ENCODE results near the gene HNRNPC. TPM values are rescaled to one million over a fixed set of nuclear protein-coding genes. Genes with fewer than 3 reads are reported as not detected.
"Not testable (repeated sequence)": the region's sequence is repeated elsewhere in the genome, so short reads cannot be mapped to it uniquely, and the experiment has no call there.

Gene HNRNPC
- total RNA-seq, 4 donors from 2014 or later: 380 to 454 (median 419) TPM

DNA sequence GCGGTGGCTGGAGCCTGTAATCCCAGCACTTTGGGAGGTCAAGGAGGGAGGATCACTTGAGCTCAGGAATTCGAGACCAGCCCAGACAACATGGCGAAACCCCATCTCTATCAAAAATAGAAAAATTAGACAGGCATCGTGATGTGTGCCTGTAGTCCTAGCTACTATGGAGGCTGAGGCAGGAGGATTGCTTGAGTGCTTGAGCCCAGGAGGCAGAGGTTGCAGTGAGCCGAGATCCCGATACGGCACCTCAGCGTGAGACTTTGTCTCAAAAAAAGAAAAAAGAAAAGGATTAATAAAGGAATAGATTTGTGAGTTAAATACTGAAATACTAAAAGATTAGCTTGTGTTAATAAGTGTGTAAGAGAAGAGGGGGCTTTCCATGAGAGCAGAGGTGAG is 40.0 kb upstream of the HNRNPC start:
- H3K27me3 ChIP-seq: no peaks in the 10 kb centered on the region
- intact Hi-C loops (cut with DNase I): no loop called here
- no peak overlapping the region for H3K4me3 ChIP-seq (replicated peaks in 1 of 3)
- 75 to 78% methylated on average over 8 of the region's 8 CpGs for WGBS, 2 donors
- no peaks in the 10 kb centered on the region for H3K9me3 ChIP-seq
- TF ChIP-seq CTCF (IDR thresholded peaks at IDR 0.05): no peak
- peaks cover 0 to 4% of the 10 kb centered on the region in 2 donors for H3K4me1 ChIP-seq
- no peak overlapping the region for H3K27ac ChIP-seq
- H3K36me3 ChIP-seq: no peaks in the 10 kb centered on the region
- no peak for DNase-seq

- Histone ChIP-seq H3K4me1 (peaks cover 0 to 4% of the 10 kb centered on the region in 2 donors), H3K4me3 (replicated peaks in 1 of 3) (peak overlapping the region in 2 of 3 donors; percentile 25 to 26), H3K27ac (no peak overlapping the region), H3K27me3 (no peaks in the 10 kb centered on the region), H3K9me3 (no peaks in the 10 kb centered on the region), H3K36me3 (no peaks in the 10 kb centered on the region)
- TF ChIP-seq POLR2A (IDR thresholded peaks at IDR 0.05) (peak in 1 of 2 donors; percentile 75), CTCF (IDR thresholded peaks at IDR 0.05) (no peak)
- intact Hi-C loops (cut with DNase I): no loop called here
- DNase-seq: peak; percentile 86 to 88
- 4 to 5% methylated on average over 16 of the region's 16 CpGs for WGBS, 2 donors
These were observed 39.4 kb upstream of the HNRNPC start for GRCh38 chr14:21308479-21309237.

DNA sequence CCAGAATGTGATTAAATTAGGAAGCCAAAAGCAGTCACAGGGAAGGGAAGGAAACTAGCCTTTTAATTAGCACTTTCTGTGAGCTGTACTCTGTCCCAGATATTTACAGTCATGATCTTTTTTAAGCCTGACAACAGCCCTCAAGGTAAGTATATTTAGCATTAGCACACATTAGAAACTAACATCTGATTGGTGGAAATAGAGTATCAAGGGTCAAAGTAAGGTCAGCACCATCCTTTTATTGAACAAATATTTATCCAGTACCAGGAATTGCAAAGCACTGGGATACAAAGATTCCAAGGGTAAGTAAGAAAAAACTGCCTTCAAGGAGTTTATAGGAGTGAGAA is 38.9 kb upstream of the HNRNPC start:
- intact Hi-C loops (cut with DNase I): no loop called here
- Histone ChIP-seq H3K27ac (no peak overlapping the region), H3K9me3 (no peaks in the 10 kb centered on the region), H3K4me3 (replicated peaks in 1 of 3) (peak overlapping the region in 1 of 3 donors; percentile 25), H3K4me1 (peaks cover 0 to 4% of the 10 kb centered on the region in 2 donors), H3K36me3 (no peaks in the 10 kb centered on the region), H3K27me3 (no peaks in the 10 kb centered on the region)
- no peak for DNase-seq
- TF ChIP-seq POLR2A (IDR thresholded peaks at IDR 0.05): no peak

DNA sequence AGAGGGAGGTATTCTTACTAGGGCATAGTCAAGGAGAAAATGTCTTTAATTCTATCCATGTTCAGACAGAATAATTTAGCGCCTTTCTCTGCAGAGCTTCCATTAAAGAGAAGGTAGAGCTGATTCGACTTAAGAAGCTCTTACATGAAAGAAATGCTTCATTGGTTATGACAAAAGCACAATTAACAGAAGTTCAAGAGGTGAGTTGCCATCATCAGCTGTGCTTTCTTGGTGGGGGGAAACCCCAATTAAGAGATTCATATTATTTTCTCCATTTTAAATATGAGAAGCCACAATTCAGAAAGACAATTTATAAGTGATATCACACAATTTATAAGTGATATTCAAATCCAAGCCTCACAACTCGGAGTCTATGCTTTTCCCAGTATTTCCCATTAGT is 38.4 kb upstream of the HNRNPC start:
- Histone ChIP-seq H3K27me3 (no peaks in the 10 kb centered on the region), H3K36me3 (no peaks in the 10 kb centered on the region), H3K4me1 (peaks cover 0 to 4% of the 10 kb centered on the region in 2 donors), H3K9me3 (no peaks in the 10 kb centered on the region), H3K4me3 (replicated peaks in 1 of 3) (no peak overlapping the region), H3K27ac (no peak overlapping the region)
- intact Hi-C loops (cut with DNase I): no loop called here
- TF ChIP-seq CTCF (IDR thresholded peaks at IDR 0.05): no peak
- no peak for TF ChIP-seq POLR2A (IDR thresholded peaks at IDR 0.05)
- WGBS, 2 donors: 70 to 72% methylated on average over 3 of the region's 3 CpGs
- DNase-seq: no peak

DNA sequence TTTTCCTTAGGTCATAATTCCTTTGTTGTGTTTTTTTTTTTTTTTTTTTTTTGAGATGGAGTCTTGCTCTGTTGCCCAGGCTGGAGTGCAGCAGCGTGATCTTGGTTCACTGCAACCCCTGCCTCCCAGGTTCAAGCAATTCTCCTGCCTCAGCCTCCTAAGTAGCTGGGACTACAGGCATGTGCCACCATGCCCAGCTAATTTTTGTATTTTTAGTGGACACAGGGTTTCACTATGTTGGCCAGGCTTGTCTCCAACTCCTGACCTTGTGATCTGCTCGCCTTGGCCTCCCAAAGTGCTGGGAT is 33.5 kb upstream of the HNRNPC start:
- H3K27ac ChIP-seq; H3K4me3 ChIP-seq (replicated peaks in 1 of 3); DNase-seq; H3K9me3 ChIP-seq; H3K4me1 ChIP-seq; intact Hi-C loops (cut with DNase I); H3K27me3 ChIP-seq; H3K36me3 ChIP-seq: not testable (repeated sequence)
- 86 to 95% methylated on average over 2 of the region's 2 CpGs for WGBS, 2 donors

GRCh38 chr14:21302013-21302835 is 33.0 kb upstream of the HNRNPC start:
- H3K36me3 ChIP-seq: no peaks in the 10 kb centered on the region
- no peak overlapping the region for H3K4me3 ChIP-seq (replicated peaks in 1 of 3)
- no peak for TF ChIP-seq CTCF (IDR thresholded peaks at IDR 0.05)
- no peak for TF ChIP-seq POLR2A (IDR thresholded peaks at IDR 0.05)
- H3K4me1 ChIP-seq: peaks cover 5 to 6% of the 10 kb centered on the region in 2 donors
- DNase-seq: peak; percentile 8 to 41
- no peak overlapping the region for H3K27ac ChIP-seq
- WGBS, 2 donors: 39 to 42% methylated on average over 8 of the region's 8 CpGs
- H3K27me3 ChIP-seq: no peaks in the 10 kb centered on the region
- intact Hi-C loops (cut with DNase I): no loop called here
- no peaks in the 10 kb centered on the region for H3K9me3 ChIP-seq

Data from thyroid gland (tissue), 4 donors.